ENCODE data around the gene DOK5. TPM values are rescaled to one million over a fixed set of nuclear protein-coding genes. Genes with fewer than 3 reads are reported as not detected.

DOK5 gene
- total and polyA plus RNA-seq, 5 donors from 2014 or later = 0.11 to 0.36 (median 0.26) TPM; not detected in 2

DNA sequence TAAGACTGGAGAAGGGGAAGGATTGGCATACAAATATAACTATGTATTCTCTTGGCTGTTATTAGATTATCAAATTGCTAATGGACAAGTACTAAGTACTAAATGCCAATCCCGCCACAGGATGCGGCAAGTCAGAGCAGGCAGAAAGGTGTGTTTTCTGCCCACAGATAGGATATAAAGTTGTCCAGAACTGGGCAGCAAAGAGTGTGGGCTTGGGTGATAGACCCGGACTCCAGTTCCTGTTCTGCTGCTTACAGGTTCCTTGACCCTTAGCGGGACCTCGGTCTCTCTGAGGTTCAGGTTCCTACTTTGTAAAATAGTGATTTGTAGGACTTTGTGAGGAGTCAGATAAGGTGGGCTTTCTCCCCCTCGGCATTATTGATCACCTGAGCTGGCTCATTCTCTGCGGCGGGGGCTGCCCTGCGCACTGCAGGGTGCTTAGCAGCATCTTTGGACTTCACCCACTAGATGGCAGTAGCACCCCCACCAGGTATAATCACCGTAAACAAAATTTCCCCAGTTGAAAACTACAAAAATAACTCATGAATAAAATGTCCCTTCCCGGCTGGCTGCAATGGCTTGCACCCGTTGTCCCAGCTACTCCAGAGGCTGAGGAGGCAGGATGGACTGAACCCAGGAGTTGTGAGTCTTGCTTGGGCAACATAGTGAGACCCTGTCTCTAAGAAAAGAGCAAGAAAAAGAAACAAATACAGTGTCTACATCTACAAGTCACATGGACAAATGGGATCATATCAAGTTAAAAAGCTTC, 193.1 kb downstream of the DOK5 start:
- Histone ChIP-seq H3K27ac (ENCODE audit: insufficient read depth, low read length, poor library complexity, severe bottlenecking) (no peak overlapping the region), H3K4me3 (ENCODE audit: low read depth, low read length) (no peak overlapping the region), H3K9me3 (ENCODE audit: control insufficient read depth in 2 of 2, low read length in 2 of 2) (no peaks in the 10 kb centered on the region), H3K4me1 (ENCODE audit: control insufficient read depth, insufficient read depth, low read length, poor library complexity, severe bottlenecking) (no peaks in the 10 kb centered on the region), H3K36me3 (ENCODE audit: control insufficient read depth, insufficient read depth, low read length) (no peaks in the 10 kb centered on the region), H3K27me3 (ENCODE audit: control insufficient read depth, insufficient read depth, low read length) (no peaks in the 10 kb centered on the region)
- H3K4me3 Mint-ChIP-seq = no peak overlapping the region
- DNase-seq (peak in 2 of 3 donors; percentile 4 to 42), ATAC-seq (ENCODE audit: low read depth in 2 of 2) (no peak)
- H3K4me1 Mint-ChIP-seq = peaks cover 0 to 5% (median 3%) of the 10 kb centered on the region in 4 donors
- H3K27ac Mint-ChIP-seq = peak overlapping the region in 1 of 3 donors; percentile 44
- H3K9me3 Mint-ChIP-seq = peaks cover 0 to 1% (median 0%) of the 10 kb centered on the region in 7 donors
- H3K27me3 Mint-ChIP-seq = peaks cover 17% of the 10 kb centered on the region
- no peaks in the 10 kb centered on the region for H3K36me3 Mint-ChIP-seq

DNA sequence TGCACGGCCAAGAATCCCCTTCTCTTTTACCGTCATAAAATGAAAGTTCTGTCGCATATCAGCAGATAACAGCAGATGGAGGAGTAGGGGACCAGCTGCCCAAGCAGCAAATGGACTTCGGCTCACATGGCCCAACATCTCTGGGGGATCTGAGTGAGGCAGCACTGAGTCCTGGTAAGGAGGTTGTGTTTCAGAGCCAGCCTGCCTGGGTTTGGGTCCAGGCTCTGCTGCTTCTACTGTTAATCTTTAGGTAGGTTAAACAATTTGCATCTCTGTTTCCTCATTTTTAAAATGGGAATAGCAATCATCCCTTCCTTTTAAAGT, 193.6 kb downstream of the DOK5 start:
- H3K4me1 ChIP-seq (ENCODE audit: control insufficient read depth, insufficient read depth, low read length, poor library complexity, severe bottlenecking) = no peaks in the 10 kb centered on the region
- ATAC-seq (ENCODE audit: low read depth in 2 of 2) (no peak), DNase-seq (no peak)
- H3K27ac ChIP-seq (ENCODE audit: insufficient read depth, low read length, poor library complexity, severe bottlenecking) = no peak overlapping the region
- no peaks in the 10 kb centered on the region for H3K36me3 ChIP-seq (ENCODE audit: control insufficient read depth, insufficient read depth, low read length)
- no peak overlapping the region for H3K4me3 Mint-ChIP-seq
- H3K4me3 ChIP-seq (ENCODE audit: low read depth, low read length) = no peak overlapping the region
- H3K27me3 ChIP-seq (ENCODE audit: control insufficient read depth, insufficient read depth, low read length) = no peaks in the 10 kb centered on the region
- H3K27ac Mint-ChIP-seq = peak overlapping the region in 1 of 3 donors; percentile 54
- no peaks in the 10 kb centered on the region for H3K9me3 ChIP-seq (ENCODE audit: control insufficient read depth in 2 of 2, low read length in 2 of 2)
- H3K9me3 Mint-ChIP-seq = peaks cover 0 to 1% (median 0%) of the 10 kb centered on the region in 7 donors
- H3K36me3 Mint-ChIP-seq = no peaks in the 10 kb centered on the region
- peaks cover 0 to 5% (median 3%) of the 10 kb centered on the region in 4 donors for H3K4me1 Mint-ChIP-seq
- peaks cover 17% of the 10 kb centered on the region for H3K27me3 Mint-ChIP-seq

DNA sequence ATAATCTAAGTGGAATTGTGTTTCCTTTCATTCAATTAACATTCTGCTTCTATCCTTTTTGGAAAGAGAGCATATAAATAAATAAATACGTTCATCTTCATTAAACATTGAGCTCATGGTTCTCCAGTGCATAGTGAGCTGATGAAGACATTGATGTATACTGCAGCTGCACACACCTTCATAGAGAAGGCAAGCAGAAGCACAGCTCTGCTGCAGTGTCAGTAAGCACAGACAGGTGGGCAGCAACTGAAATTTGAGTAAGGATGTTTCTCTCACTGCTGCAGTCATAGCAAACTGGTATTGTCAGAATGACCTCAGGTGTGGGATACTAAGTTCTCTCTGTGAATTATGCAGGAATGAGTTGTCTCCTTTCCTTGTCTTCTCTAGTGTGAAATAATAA, 202.9 kb downstream of the DOK5 start:
- Mint-ChIP-seq H3K4me3 (no peak overlapping the region), H3K36me3 (no peaks in the 10 kb centered on the region), H3K4me1 (no peaks in the 10 kb centered on the region), H3K27me3 (peaks cover 6% of the 10 kb centered on the region), H3K9me3 (peaks cover 0 to 2% (median 0%) of the 10 kb centered on the region in 7 donors), H3K27ac (no peak overlapping the region)
- no peaks in the 10 kb centered on the region for H3K27me3 ChIP-seq (ENCODE audit: control insufficient read depth, insufficient read depth, low read length)
- no peak overlapping the region for H3K27ac ChIP-seq (ENCODE audit: insufficient read depth, low read length, poor library complexity, severe bottlenecking)
- DNase-seq (no peak), ATAC-seq (ENCODE audit: low read depth in 2 of 2) (no peak)
- H3K9me3 ChIP-seq (ENCODE audit: control insufficient read depth in 2 of 2, low read length in 2 of 2) = no peaks in the 10 kb centered on the region
- H3K4me3 ChIP-seq (ENCODE audit: low read depth, low read length) = no peak overlapping the region
- H3K4me1 ChIP-seq (ENCODE audit: control insufficient read depth, insufficient read depth, low read length, poor library complexity, severe bottlenecking) = no peaks in the 10 kb centered on the region
- no peaks in the 10 kb centered on the region for H3K36me3 ChIP-seq (ENCODE audit: control insufficient read depth, insufficient read depth, low read length)

DNA sequence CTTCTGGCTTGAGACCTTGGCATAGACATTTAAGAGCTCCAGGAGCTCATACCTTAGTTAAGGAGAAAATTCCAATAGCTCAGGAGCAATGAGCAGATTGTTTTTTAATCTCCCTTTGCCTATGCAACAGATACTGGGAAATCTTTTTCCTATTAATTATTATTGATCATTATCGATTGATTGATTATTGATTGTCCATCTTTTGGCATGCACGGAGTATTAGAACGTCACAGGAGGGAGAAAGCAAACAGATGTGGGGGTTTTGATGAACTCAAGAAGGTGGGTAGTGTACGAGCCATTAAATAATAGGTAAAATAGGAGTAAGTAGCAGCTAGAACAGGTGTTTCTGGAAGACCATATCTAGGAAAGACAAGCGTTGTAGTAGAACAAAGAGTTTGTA, 205.0 kb downstream of the DOK5 start:
- H3K4me1 Mint-ChIP-seq = no peaks in the 10 kb centered on the region
- ATAC-seq (ENCODE audit: low read depth in 2 of 2) = no peak

DNA sequence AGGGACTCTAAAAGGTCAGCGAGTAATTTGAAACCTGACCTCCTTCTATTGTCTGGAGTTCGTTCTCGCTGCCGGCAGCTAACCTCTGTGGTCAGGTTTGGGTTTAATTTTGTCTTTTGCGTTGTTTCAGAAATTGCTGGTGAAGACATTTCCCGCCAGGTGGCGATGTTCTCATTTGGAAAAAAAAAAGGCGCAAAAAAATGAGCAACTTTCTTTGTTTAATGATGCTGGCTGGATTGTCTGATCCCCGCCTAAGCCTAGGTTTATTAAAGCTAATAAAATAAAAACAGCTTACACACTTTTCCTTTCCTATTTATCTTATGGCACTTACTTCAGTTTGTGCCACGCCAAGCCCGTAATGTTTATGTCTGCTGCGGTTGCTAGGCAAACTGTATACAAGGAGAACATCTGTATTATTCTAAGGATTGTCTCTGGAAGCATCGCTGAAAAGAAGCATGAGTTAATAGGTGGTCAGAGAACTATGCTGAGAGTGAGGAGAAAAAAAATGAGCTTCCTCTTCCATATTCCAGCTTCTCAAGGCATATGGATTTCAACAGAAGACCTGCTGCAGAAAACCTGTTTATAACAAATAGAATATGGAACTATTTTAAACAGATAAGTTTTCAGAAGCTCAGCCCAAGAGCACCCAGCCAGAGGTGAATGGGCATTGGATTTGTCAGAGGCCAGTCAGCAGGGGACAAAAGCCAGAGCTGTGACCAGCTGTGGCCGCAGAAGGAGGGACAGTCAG, 205.7 kb downstream of the DOK5 start:
- Histone ChIP-seq H3K27ac (ENCODE audit: insufficient read depth, low read length, poor library complexity, severe bottlenecking) (no peak overlapping the region), H3K4me3 (ENCODE audit: low read depth, low read length) (no peak overlapping the region), H3K9me3 (ENCODE audit: control insufficient read depth in 2 of 2, low read length in 2 of 2) (no peaks in the 10 kb centered on the region), H3K27me3 (ENCODE audit: control insufficient read depth, insufficient read depth, low read length) (no peaks in the 10 kb centered on the region), H3K4me1 (ENCODE audit: control insufficient read depth, insufficient read depth, low read length, poor library complexity, severe bottlenecking) (no peaks in the 10 kb centered on the region), H3K36me3 (ENCODE audit: control insufficient read depth, insufficient read depth, low read length) (no peaks in the 10 kb centered on the region)
- Mint-ChIP-seq H3K36me3 (no peaks in the 10 kb centered on the region), H3K27me3 (peaks cover 6% of the 10 kb centered on the region), H3K4me3 (no peak overlapping the region), H3K27ac (no peak overlapping the region), H3K4me1 (no peaks in the 10 kb centered on the region), H3K9me3 (peaks cover 0 to 6% (median 0%) of the 10 kb centered on the region in 7 donors)
- peak in 1 of 3 donors; percentile 24 for DNase-seq
- ATAC-seq (ENCODE audit: low read depth in 2 of 2) = no peak

More for the DNA sequence above, 205.0 kb downstream of the DOK5 start:
- no peak for DNase-seq
- no peak overlapping the region for H3K27ac ChIP-seq (ENCODE audit: insufficient read depth, low read length, poor library complexity, severe bottlenecking)
- no peak overlapping the region for H3K4me3 ChIP-seq (ENCODE audit: low read depth, low read length)
- H3K9me3 ChIP-seq (ENCODE audit: control insufficient read depth in 2 of 2, low read length in 2 of 2) = no peaks in the 10 kb centered on the region
- H3K27ac Mint-ChIP-seq = peak overlapping the region in 1 of 3 donors; percentile 45
- H3K27me3 ChIP-seq (ENCODE audit: control insufficient read depth, insufficient read depth, low read length) = no peaks in the 10 kb centered on the region
- peaks cover 6% of the 10 kb centered on the region for H3K27me3 Mint-ChIP-seq
- no peak overlapping the region for H3K4me3 Mint-ChIP-seq
- peaks cover 0 to 6% (median 0%) of the 10 kb centered on the region in 7 donors for H3K9me3 Mint-ChIP-seq
- no peaks in the 10 kb centered on the region for H3K36me3 Mint-ChIP-seq
- no peaks in the 10 kb centered on the region for H3K36me3 ChIP-seq (ENCODE audit: control insufficient read depth, insufficient read depth, low read length)
- no peaks in the 10 kb centered on the region for H3K4me1 ChIP-seq (ENCODE audit: control insufficient read depth, insufficient read depth, low read length, poor library complexity, severe bottlenecking)

DNA sequence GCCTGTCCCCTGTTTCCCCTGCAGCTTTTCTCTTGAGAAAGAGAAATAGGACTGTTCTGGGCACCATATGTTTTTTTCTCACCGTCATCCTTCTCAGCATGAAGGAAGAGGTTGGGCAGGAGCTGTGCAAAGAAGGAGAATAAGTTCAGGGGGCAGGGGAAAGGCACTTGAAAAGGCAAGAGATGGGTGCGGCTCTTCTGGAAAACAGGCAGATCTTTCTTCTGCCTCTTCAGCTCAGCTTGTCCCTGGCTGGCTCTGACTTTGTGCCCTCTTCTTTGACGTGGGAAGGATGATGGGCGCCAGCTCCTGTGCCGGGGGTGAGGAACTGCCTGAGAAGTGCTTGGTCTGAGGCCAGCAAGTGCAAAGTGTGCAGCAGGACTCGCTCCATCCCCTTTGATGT, 206.5 kb downstream of the DOK5 start:
- Mint-ChIP-seq H3K9me3 (peaks cover 0 to 6% (median 0%) of the 10 kb centered on the region in 7 donors), H3K4me1 (no peaks in the 10 kb centered on the region), H3K27me3 (peaks cover 6% of the 10 kb centered on the region), H3K36me3 (no peaks in the 10 kb centered on the region), H3K4me3 (no peak overlapping the region), H3K27ac (no peak overlapping the region)
- ATAC-seq (ENCODE audit: low read depth in 2 of 2) (no peak), DNase-seq (no peak)
- Histone ChIP-seq H3K27ac (ENCODE audit: insufficient read depth, low read length, poor library complexity, severe bottlenecking) (no peak overlapping the region), H3K9me3 (ENCODE audit: control insufficient read depth in 2 of 2, low read length in 2 of 2) (no peaks in the 10 kb centered on the region), H3K4me3 (ENCODE audit: low read depth, low read length) (no peak overlapping the region), H3K36me3 (ENCODE audit: control insufficient read depth, insufficient read depth, low read length) (no peaks in the 10 kb centered on the region), H3K4me1 (ENCODE audit: control insufficient read depth, insufficient read depth, low read length, poor library complexity, severe bottlenecking) (no peaks in the 10 kb centered on the region), H3K27me3 (ENCODE audit: control insufficient read depth, insufficient read depth, low read length) (no peaks in the 10 kb centered on the region)

DNA sequence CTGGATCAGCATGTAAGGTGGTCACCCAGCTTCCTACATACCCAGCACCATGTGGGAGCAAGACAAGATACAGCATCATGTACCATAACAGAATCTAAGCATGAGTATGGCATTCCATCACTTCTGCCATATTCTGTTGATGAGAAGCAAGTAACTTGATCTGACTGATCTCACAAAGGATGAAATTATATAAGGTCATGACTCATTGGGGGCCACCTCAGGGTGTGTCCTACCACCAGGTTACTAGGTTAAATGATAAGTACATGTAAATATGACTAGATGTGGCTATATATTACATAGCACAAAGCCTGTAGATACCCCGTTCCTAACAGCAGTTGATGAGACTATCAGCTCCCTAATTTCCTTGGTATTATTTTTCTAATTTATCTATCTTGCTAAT, 213.1 kb downstream of the DOK5 start:
- Histone ChIP-seq H3K9me3 (ENCODE audit: control insufficient read depth in 2 of 2, low read length in 2 of 2) (no peaks in the 10 kb centered on the region), H3K36me3 (ENCODE audit: control insufficient read depth, insufficient read depth, low read length) (no peaks in the 10 kb centered on the region), H3K4me3 (ENCODE audit: low read depth, low read length) (no peak overlapping the region), H3K27ac (ENCODE audit: insufficient read depth, low read length, poor library complexity, severe bottlenecking) (no peak overlapping the region), H3K27me3 (ENCODE audit: control insufficient read depth, insufficient read depth, low read length) (no peaks in the 10 kb centered on the region), H3K4me1 (ENCODE audit: control insufficient read depth, insufficient read depth, low read length, poor library complexity, severe bottlenecking) (no peaks in the 10 kb centered on the region)
- no peak for ATAC-seq (ENCODE audit: low read depth in 2 of 2)
- DNase-seq = no peak
- Mint-ChIP-seq H3K4me3 (no peak overlapping the region), H3K4me1 (no peaks in the 10 kb centered on the region), H3K9me3 (peaks cover 0 to 2% (median 0%) of the 10 kb centered on the region in 7 donors), H3K36me3 (no peaks in the 10 kb centered on the region), H3K27me3 (no peaks in the 10 kb centered on the region), H3K27ac (no peak overlapping the region)

All from CD4-positive, CD25-positive, alpha-beta regulatory T cell (primary cell).